Stimulated activated naive CD8-positive, alpha-beta T cell treated with anti-CD3 and anti-CD28 coated beads, Interleukin-15, Interleukin-2, amounts not matched to agents 100 U/mL and 50 U/mL, for 24 hours (primary cell): ENCODE results near the gene CHGA.

Experiments used
- ATAC-seq: fragments of 150-1000 bp; cut with Tn5 transposase; one replicate; pipeline ENCODE4 v1.10.0; 2021
- DNase-seq: peaks from one replicate; pipeline ENCODE4 v3.0.0; 2021

CHGA gene

DNA sequence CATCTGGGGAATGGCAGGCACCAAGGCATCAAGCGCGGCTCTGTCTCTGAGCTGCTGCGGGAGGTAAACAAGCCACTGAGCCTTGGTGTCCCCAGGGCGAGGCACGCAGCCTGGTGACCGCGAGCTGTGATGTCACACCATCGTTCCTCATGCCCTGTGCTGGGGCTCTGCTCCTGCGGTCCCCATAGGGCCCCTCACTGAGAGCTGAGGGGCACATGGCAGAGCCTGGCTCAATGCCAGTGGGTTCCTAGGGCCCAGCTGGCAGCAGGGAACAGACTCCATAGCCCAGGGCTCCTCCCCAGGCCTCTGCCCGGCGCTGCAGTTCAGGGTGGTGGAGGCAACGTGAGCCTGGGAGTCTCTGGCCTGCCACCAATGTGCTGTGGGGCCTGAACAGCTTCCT lies 22.6 kb downstream of the CHGA start:
- DNase-seq: no peak
- ATAC-seq: no peak

GRCh38 chr14:92945959-92946846 lies 23.3 kb downstream of the CHGA start:
- no peak for DNase-seq
- no peak for ATAC-seq

DNA sequence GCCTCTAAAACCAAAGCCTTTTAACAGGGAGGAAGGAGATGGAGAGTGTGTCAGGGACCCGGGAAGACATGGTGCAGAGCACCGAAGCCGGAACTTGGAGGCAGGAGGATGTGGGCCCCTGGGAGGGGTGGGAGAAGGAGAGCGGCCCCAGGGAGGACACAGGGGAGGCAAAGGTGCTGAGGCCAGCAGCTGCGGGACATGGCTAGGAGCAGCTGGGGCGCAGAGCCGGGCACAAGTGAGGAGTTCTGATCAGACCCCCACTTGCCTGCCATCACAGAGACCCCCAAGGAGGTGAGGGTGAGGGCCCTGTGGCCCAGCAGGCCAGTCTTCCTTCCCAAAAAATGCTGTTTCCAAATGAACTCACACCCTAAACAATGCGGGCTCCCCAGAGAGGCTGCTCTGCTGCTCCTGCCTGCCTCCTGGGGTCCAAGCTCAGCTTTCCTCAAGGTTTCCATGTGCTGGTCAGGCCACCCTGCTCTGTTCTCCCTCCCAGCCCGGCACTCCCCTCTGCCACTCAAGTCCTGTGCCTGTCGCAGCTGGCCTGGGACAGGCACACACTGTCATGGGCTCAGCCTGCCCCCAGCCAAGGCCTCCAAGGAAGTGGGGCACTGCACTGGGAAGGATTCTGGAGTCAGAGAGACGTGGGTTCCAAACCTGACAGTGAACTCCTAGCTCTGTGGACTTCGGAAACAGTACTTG lies 24.0 kb downstream of the CHGA start:
- ATAC-seq (no peak), DNase-seq (no peak)

DNA sequence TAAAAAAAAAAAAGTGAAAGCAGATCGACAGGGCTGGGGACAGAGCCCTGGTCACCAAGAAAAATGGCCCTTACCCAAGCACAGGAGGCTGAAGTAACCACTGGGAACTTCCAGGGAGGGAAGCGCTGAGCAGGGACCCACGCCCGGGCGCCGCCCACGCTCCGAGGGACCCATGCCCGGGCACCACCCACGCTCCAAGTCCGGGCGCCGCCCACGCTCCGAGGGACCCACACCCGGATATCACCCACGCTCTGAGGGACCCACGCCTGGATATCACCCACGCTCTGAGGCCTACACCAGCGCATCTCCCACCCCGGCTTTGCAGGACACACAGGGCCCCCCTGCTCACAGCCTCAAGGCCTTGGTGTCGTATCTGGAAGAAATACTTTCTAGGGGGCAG lies 25.7 kb downstream of the CHGA start:
- no peak for DNase-seq
- ATAC-seq: no peak

DNA sequence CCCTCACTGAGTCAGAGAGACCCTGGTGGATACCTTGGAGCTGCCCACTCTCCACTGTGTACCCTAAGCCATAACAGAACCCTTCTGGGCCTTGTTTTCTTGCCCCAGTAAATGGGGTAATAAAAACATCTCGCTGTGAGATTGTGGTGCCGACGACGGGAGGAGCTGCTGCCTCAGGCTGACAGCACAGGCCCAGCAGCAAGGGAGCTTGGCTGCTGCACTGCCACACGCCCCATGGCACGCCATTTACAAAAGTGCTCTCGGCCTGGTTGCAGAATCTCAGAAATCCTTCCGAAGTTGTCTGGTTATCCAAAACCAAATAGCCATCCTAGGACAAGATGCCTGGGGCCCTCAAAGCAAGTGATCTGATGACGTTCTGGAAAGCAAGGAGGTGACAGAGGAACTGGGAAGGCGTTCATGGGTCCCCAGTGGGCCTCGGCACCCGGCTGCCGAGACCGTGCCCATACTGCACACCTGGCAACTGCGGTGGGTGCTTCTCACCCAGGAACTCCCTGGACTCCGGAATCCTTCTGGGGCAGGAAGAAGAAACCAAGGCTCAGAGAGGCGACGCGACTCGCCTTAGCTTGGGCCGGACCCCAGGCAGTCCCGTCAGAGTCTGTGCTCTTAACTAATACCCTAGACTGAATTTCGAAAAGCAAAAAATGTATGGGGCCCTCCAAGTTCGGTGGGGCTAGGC lies 26.7 kb downstream of the CHGA start:
- DNase-seq (no peak), ATAC-seq (no peak)

GRCh38 chr14:92950193-92950540 lies 27.2 kb downstream of the CHGA start:
- ATAC-seq: no peak
- DNase-seq: no peak

GRCh38 chr14:92950773-92951172 lies 27.8 kb downstream of the CHGA start:
- DNase-seq: no peak
- no peak for ATAC-seq

DNA sequence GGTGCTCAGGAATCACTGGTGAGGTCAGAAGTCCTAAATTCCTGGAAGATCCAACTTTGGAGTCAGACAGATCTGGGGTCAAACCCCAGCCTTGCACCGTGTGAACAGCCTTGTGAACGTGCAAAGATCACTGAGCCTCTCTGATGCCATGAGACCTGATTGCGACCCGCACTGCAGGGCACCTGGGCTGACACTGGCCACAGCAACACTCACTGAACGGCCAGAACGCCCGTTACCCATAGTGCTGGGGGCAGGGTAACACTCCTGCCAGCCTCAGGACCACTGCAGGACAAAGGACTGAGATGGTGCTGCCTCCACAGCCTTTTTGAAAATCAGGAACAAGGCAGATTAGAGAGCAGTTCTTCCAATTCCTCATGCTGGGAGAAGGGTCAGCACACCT lies 28.3 kb downstream of the CHGA start:
- ATAC-seq (no peak), DNase-seq (no peak)

DNA sequence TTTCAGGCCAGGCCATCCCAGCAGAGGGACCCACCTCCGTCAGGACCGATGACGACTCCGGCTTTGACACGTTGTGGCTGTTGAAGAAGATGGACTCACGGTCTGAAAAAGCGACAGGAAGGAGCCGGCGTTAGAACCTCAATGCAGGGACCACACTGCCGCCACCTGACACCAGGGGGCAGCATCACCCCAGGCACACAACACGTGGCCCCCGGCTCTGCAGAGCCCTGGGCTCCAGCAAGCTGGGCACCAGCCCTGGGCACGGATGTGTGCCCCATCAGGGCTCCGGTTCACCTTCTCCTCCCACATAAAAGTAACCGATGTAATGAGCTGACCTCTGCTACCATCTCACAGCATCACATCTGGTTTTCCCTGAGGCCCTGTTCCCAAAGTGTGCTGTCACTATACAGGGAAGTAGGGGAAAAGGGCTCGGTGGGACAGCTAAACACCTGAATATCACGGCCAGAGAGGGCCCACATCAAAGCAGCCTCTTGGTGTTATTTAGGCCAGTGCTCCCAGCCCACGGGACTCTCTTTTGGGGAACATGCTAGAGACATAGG lies 29.0 kb downstream of the CHGA start:
- ATAC-seq: peak; percentile 89
- peak; percentile 88 for DNase-seq

DNA sequence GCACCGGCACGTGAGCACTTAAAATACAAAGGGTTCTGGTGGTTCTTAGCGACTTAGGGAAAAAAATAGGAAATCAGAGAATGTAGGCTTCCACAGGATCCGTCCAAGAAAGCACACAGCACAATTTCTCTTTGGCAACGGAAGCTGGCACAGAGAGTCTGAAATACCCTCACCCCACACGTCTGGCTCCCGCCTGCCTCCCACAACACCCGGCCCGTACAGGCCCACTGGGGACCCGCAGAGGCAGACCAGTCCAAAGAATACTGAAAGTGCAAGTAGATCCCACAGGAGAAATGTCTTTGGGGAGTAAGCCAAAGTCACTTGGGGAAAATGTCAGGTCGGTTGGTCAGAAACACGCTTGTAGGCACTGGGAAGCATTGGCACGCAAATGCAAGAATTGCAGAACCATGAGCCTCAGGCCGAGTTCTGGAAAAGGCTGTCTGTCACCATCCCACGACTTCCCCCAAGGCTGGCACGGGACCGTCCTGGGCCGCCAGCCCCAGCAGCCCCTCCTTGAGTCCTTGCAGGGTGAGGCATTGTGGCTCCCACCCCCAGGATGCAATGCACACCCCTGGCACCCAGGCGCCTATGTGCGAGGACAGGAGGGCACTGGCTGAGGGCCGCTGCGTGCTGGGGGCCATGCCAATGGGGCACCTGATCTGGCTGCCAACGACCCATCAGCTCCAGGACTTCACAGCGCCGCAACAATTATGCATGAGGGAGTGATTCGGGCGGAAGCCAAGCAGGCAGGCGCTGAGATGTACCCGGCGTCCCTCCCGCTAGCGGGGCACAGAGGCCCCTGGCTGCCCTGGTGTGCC lies 29.7 kb downstream of the CHGA start:
- DNase-seq (no peak), ATAC-seq (no peak)

DNA sequence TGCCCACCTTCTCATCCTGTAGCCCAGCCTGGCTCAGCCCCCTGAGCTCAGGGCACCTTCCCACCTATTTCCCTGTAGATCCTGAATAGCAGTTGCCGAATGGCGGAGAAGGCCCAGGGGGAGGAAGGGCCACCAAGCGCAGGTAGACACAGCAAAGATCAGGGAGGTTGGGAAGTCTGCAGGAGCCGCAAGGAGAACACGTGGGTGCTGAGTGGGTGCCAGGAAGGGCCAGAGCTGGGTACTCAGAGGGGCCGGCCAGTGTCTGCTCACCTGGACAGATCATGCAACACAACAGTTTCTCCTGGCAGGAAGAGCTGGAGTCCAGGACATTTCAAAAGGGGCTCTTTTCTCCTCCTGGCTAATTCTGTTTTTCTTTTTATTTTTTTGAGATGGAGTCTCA lies 30.6 kb downstream of the CHGA start:
- ATAC-seq (no peak), DNase-seq (no peak)

DNA sequence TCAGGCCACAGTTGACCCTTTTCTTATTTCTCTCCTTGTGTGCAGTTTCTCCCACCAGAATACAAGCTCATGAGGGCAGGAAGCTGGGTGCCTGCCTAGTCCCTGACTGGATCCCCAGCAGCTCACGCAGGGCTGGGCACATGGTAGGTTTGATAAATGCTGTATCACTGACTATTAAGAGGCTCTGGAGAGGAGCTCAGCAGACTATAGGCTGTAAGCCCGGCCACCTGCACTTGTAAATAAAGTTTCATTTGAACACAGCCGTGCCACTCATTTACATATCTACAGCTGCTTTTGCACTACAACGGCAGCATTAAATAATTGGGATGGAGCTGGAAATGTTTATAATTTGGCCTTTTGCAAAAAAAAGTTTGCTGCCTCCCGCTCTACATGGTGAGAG lies 32.0 kb downstream of the CHGA start:
- DNase-seq: no peak

GRCh38 chr14:92955381-92955780 lies 32.4 kb downstream of the CHGA start:
- no peak for DNase-seq

More for the DNA sequence above, 32.0 kb downstream of the CHGA start:
- ATAC-seq: no peak

GRCh38 chr14:92956961-92957360 lies 34.0 kb downstream of the CHGA start:
- no peak for ATAC-seq
- DNase-seq: no peak

More at GRCh38 chr14:92955381-92955780, 32.4 kb downstream of the CHGA start:
- no peak for ATAC-seq

GRCh38 chr14:92958373-92959188 lies 35.6 kb downstream of the CHGA start:
- DNase-seq (no peak), ATAC-seq (no peak)

GRCh38 chr14:92959189-92959531 lies 36.2 kb downstream of the CHGA start:
- ATAC-seq: no peak

DNA sequence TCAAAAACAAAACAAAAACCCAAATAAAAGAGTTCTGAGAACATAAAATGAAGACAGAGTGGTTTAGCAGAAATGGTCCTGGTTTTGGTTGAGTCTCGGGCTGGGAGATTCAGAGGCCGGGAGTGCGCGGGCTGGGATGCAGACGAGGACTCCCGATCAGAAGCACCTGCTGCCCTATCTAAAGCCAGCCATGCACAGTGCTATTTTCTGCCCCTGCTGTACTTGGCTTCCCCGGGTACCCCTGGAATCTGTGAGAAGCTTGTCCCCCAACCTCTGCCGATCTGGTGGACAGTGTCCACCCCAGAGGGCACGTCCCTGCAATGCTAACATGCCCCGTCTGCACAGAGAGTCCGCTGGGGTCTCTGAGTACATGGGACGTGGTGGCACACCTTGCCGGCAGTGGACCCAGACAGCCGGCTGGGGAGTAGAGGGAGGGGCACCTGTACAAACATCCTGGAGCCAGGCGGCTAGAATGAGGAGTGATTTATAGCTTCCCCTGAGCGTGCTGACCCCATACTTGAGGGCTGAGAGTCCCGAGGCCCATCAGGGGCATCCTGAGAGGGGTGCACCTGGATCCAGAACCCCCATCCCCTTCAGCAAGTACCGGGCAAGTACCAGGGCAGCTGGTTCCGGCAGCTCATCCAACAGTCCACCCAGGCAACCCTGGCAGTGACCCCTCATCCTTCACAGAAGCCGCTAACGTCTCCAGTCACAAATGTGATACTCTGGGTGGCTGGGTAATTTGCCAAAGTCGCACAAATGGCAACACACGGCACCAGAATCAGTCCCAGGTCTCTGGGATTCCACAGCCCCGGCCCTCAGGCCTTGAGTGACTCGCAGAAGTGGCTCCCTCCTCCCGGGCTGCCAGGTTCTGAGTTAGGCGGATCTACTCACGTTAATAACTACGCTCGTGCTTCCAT lies 37.1 kb downstream of the CHGA start:
- DNase-seq (no peak), ATAC-seq (no peak)

More at GRCh38 chr14:92959189-92959531, 36.2 kb downstream of the CHGA start:
- DNase-seq: no peak

GRCh38 chr14:92960706-92961566 lies 38.0 kb downstream of the CHGA start:
- DNase-seq (no peak), ATAC-seq (no peak)

- no peak for DNase-seq
- ATAC-seq: no peak
Observed at GRCh38 chr14:92961567-92961855, 38.6 kb downstream of the CHGA start.
